ENCODE results near the gene NANOS2.
A peak's percentile ranks its signal among the peaks of the same experiment; 100 is the strongest.

NANOS2 gene

GRCh38 chr19:45913874-45914830 is at the start of gene NANOS2:
Gene NANOS2 (minus strand): TSS chr19:45914778. CDS start chr19:45914693, 85 bp downstream.
- DNase-seq, result peak in 1 of 2 experiments; percentile 69

- DNase-seq, result no peak
These were observed 47.4 kb upstream of the NANOS2 start for GRCh38 chr19:45962021-45962420.

GRCh38 chr19:45960595-45961235 is 46.1 kb upstream of the NANOS2 start:
- peak; percentile 36 to 81 for DNase-seq

GRCh38 chr19:45959517-45960025 is 45.0 kb upstream of the NANOS2 start:
- DNase-seq, result no peak

- DNase-seq, result no peak
These were observed 44.4 kb upstream of the NANOS2 start for GRCh38 chr19:45958769-45959516.

- DNase-seq, result no peak
These were observed 43.7 kb upstream of the NANOS2 start for GRCh38 chr19:45958320-45958719.

GRCh38 chr19:45955905-45956608 is 41.5 kb upstream of the NANOS2 start:
- no peak for DNase-seq

- no peak for DNase-seq
These were observed 39.6 kb upstream of the NANOS2 start for GRCh38 chr19:45954156-45954555.

GRCh38 chr19:45953676-45954075 is 39.1 kb upstream of the NANOS2 start:
- DNase-seq, result no peak

- no peak for DNase-seq
These were observed 38.3 kb upstream of the NANOS2 start for GRCh38 chr19:45952686-45953505.

GRCh38 chr19:45952341-45952685 is 37.7 kb upstream of the NANOS2 start:
- no peak for DNase-seq

- DNase-seq, result no peak
These were observed 33.3 kb upstream of the NANOS2 start for GRCh38 chr19:45947926-45948325.

- DNase-seq, result no peak
These were observed 25.9 kb upstream of the NANOS2 start for GRCh38 chr19:45940515-45940805.

- no peak for DNase-seq
These were observed 25.4 kb upstream of the NANOS2 start for GRCh38 chr19:45939792-45940514.

GRCh38 chr19:45938733-45939319 is 24.2 kb upstream of the NANOS2 start:
- DNase-seq, result no peak

GRCh38 chr19:45935267-45935666 is 20.7 kb upstream of the NANOS2 start:
- DNase-seq, result peak in 1 of 2 experiments; percentile 29

- DNase-seq, result peak in 1 of 2 experiments; percentile 15
These were observed 20.1 kb upstream of the NANOS2 start for GRCh38 chr19:45934551-45935230.

GRCh38 chr19:45933759-45934158 is 19.2 kb upstream of the NANOS2 start:
- no peak for DNase-seq

- DNase-seq, result no peak
These were observed 16.5 kb upstream of the NANOS2 start for GRCh38 chr19:45931055-45931454.

- DNase-seq, result no peak
These were observed 14.7 kb upstream of the NANOS2 start for GRCh38 chr19:45929247-45929646.

Data from NCI-H526 (cell line).